Neuronal stem cell (in vitro differentiated cells): Measurements from ENCODE around the gene ADCY3.
"Not testable (repeated sequence)": the region's sequence is repeated elsewhere in the genome, so short reads cannot be mapped to it uniquely, and the experiment has no call there.

Experiments
- DNase-seq: peaks from one replicate; pipeline ENCODE4 v3.0.0-alpha.2; 2013; ENCODE audit warnings: low spot score
- H2AFZ ChIP-seq: one replicate; pipeline ENCODE4 v1.6.1; 2013; ENCODE audit warnings: mild to moderate bottlenecking, low read length, inconsistent platforms
- H2AK5ac ChIP-seq: 2 replicates; pipeline ENCODE4 v1.6.1; 2013; ENCODE audit warnings: low read depth, mild to moderate bottlenecking, inconsistent platforms, low read length, moderate library complexity, mixed read lengths
- H2BK120ac ChIP-seq: 2 replicates; pipeline ENCODE4 v1.6.1; 2013; ENCODE audit warnings: low read depth, mild to moderate bottlenecking, inconsistent platforms, low read length, moderate library complexity, mixed read lengths
- H2BK12ac ChIP-seq: one replicate; pipeline ENCODE4 v1.6.1; 2013; ENCODE audit warnings: low read length, inconsistent platforms
- H2BK15ac ChIP-seq: 2 replicates; pipeline ENCODE4 v1.6.1; 2013; ENCODE audit warnings: mild to moderate bottlenecking, low read length, inconsistent platforms, mixed read lengths
- H2BK5ac ChIP-seq: one replicate; pipeline ENCODE4 v1.6.1; 2013; ENCODE audit warnings: inconsistent platforms, mild to moderate bottlenecking, low read length, moderate library complexity
- H3K14ac ChIP-seq: one replicate; pipeline ENCODE4 v1.6.1; 2013; ENCODE audit warnings: low read length, inconsistent platforms
- H3K18ac ChIP-seq: 2 replicates; pipeline ENCODE4 v1.6.1; 2013; ENCODE audit warnings: low read length, inconsistent platforms
- H3K23ac ChIP-seq: 2 replicates; pipeline ENCODE4 v1.6.1; 2013; ENCODE audit warnings: low read depth, mild to moderate bottlenecking, mixed read lengths, low read length, inconsistent platforms; ENCODE audit not compliant: poor library complexity
- H3K27ac ChIP-seq: replicated peaks from 3 replicates; pipeline ENCODE4 v1.5.1; 2013; ENCODE audit warnings: low read length, inconsistent platforms
- H3K27me3 ChIP-seq, 3 experiments: 2 replicates each; pipeline ENCODE4 v1.6.1; 2013; ENCODE audit warnings: low read length in 3 of 3, mild to moderate bottlenecking in 2 of 3, inconsistent platforms in 1 of 3, low read depth in 1 of 3, mixed read lengths in 1 of 3, moderate library complexity in 1 of 3; ENCODE audit not compliant: control insufficient read depth in 3 of 3, insufficient read depth in 3 of 3
- H3K36me3 ChIP-seq, 2 donors: replicated peaks in 1 of 2; 2 replicates each; pipeline ENCODE4 v1.6.1; 2013; ENCODE audit warnings: low read length in 2 of 2; ENCODE audit not compliant: control insufficient read depth in 2 of 2, insufficient read depth in 2 of 2
- H3K4ac ChIP-seq: 2 replicates; pipeline ENCODE4 v1.6.1; 2013; ENCODE audit warnings: inconsistent platforms, mild to moderate bottlenecking, low read length, moderate library complexity
- H3K4me1 ChIP-seq, 2 donors: 1 replicate in 1 of 2; 2 replicates in 1 of 2; pipeline ENCODE4 v1.6.1; 2013; ENCODE audit warnings: low read length in 2 of 2, low read depth in 1 of 2; ENCODE audit not compliant: control insufficient read depth in 2 of 2, insufficient read depth in 1 of 2
- H3K4me2 ChIP-seq: one replicate; pipeline ENCODE4 v1.6.1; 2013; ENCODE audit warnings: mild to moderate bottlenecking, low read length, inconsistent platforms; ENCODE audit not compliant: insufficient read depth, poor library complexity, severe bottlenecking
- H3K4me3 ChIP-seq, 2 donors: 2 replicates each; pipeline ENCODE4 v1.5.1; 2013; ENCODE audit warnings: low read length in 2 of 2, mild to moderate bottlenecking in 2 of 2, inconsistent platforms in 1 of 2, moderate library complexity in 1 of 2
- H3K79me1 ChIP-seq: one replicate; pipeline ENCODE4 v1.6.1; 2013; ENCODE audit warnings: low read depth, mild to moderate bottlenecking, inconsistent platforms, low read length, moderate library complexity
- H3K9ac ChIP-seq: one replicate; pipeline ENCODE4 v1.6.1; 2013; ENCODE audit warnings: mild to moderate bottlenecking, low read depth, low read length, inconsistent platforms; ENCODE audit not compliant: poor library complexity
- H3K9me3 ChIP-seq, 2 donors: replicated peaks in 1 of 2; 2 replicates each; pipeline versions ENCODE3 to v1.6.1; 2013; ENCODE audit warnings: low read length in 2 of 2, mild to moderate bottlenecking in 2 of 2, inconsistent platforms in 1 of 2, low read depth in 1 of 2, mixed read lengths in 1 of 2, moderate library complexity in 1 of 2; ENCODE audit not compliant: control insufficient read depth in 2 of 2, insufficient read depth in 1 of 2
- H4K8ac ChIP-seq: one replicate; pipeline ENCODE4 v1.6.1; 2013; ENCODE audit warnings: low read depth, mild to moderate bottlenecking, inconsistent platforms, low read length, moderate library complexity
- H4K91ac ChIP-seq: one replicate; pipeline ENCODE4 v1.6.1; 2013; ENCODE audit warnings: low read length, low read depth, mild to moderate bottlenecking, inconsistent platforms; ENCODE audit not compliant: poor library complexity
- WGBS, 2 donors: extraction: QIAGEN DNeasy Blood & Tissue Kit; methylation state at CpG; one replicate each; pipeline ENCODE4 v1.1.7; 2013; ENCODE audit warnings: missing lambda C conversion rate in 2 of 2, mixed read lengths in 1 of 2; ENCODE audit not compliant: insufficient read length in 2 of 2, insufficient replicate concordance in 1 of 2; ENCODE audit errors: extremely low coverage in 2 of 2; 5-methylcytosine and 5-hydroxymethylcytosine counted together

The ADCY3 gene

GRCh38 chr2:24806661-24807036 is 113.4 kb downstream of the ADCY3 start:
- Histone ChIP-seq H4K91ac (no peak overlapping the region), H3K27me3 (no peaks in the 10 kb centered on the region), H3K14ac (no peak overlapping the region), H3K4me2 (no peak overlapping the region), H3K4me3 (no peak overlapping the region), H2BK120ac (no peak overlapping the region), H3K4me1 (no peaks in the 10 kb centered on the region), H2AK5ac (no peak overlapping the region), H2AFZ (no peak overlapping the region), H2BK5ac (no peak overlapping the region), H2BK12ac (no peak overlapping the region), H3K4ac (no peak overlapping the region), H3K79me1 (peaks cover 2% of the 10 kb centered on the region), H3K18ac (no peak overlapping the region), H3K9ac (no peak overlapping the region), H3K27ac (no peak overlapping the region), H4K8ac (no peak overlapping the region), H3K23ac (no peak overlapping the region), H3K36me3 (peaks cover 9 to 57% of the 10 kb centered on the region in 2 donors), H2BK15ac (no peak overlapping the region), H3K9me3 (peaks cover 4 to 25% of the 10 kb centered on the region in 2 donors)
- DNase-seq: no peak

DNA sequence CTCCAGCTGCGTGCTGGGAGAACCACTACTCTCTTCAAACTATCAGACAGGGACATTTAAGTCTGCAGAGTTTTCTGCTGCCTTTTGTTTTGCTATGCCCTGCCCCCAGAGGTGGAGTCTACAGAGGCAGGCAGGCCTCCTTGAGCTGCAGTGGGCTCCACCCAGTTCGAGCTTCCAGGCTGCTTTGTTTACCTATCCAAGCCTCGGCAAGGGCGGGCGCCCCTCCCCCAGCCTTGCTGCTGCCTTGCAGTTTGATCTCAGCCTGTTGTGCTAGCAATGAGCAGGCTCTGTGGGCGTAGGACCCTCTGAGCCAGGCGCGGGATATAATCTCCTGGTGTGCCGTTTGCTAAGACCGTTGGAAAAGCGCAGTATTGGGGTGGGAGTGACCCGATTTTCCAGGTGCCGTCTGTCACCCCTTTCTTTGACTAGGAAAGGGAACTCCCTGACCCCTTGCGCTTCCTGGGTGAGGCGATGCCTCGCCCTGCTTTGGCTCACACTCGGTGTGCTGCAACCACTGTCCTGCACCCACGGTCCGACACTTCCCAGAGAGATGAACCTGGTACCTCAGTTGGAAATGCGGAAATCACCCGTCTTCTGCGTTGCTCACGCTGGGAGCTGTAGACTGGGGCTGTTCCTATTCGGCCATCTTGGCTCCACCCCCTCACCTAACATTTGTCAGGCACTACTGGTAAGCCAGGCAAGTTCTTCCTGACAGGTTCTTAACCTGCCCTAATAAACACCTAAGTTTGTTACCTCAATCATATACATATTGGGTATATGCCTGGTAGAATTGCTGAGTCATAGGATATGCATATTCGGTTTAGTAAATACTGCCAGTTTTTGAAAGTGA is 114.0 kb downstream of the ADCY3 start:
- not testable (repeated sequence) for H2BK12ac ChIP-seq
- WGBS, 2 donors: no CpG with 5 or more reads among the region's 25 CpGs

DNA sequence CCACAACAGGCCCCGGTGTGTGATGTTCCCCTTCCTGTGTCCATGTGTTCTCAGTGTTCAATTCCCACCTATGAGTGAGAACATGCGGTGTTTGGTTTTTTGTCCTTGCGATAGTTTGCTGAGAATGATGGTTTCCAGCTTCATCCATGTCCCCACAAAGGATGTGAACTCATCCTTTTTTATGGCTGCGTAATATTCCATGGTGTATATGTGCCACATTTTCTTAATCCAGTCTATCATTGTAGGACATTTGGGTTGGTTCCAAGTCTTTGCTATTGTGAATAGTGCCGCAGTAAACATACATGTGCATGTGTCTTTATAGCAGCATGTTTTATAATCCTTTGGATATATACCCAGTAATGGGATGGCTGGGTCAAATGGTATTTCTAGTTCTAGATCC is 119.5 kb downstream of the ADCY3 start:
- WGBS, 2 donors: no CpG with 5 or more reads among the region's 5 CpGs

More for the DNA sequence above, 114.0 kb downstream of the ADCY3 start:
- H3K27ac ChIP-seq, H2AFZ ChIP-seq, H2BK120ac ChIP-seq, H3K27me3 ChIP-seq, H2AK5ac ChIP-seq, H3K14ac ChIP-seq, H4K91ac ChIP-seq, H3K79me1 ChIP-seq, DNase-seq, H3K4me2 ChIP-seq, H3K4me1 ChIP-seq, H3K4me3 ChIP-seq, H2BK15ac ChIP-seq, H3K4ac ChIP-seq, H3K23ac ChIP-seq, H3K9ac ChIP-seq, H4K8ac ChIP-seq, H3K18ac ChIP-seq, H2BK5ac ChIP-seq: not testable (repeated sequence)
- H3K36me3 ChIP-seq: peaks cover 9 to 58% of the 10 kb centered on the region in 2 donors
- H3K9me3 ChIP-seq: peaks cover 4 to 26% of the 10 kb centered on the region in 2 donors

DNA sequence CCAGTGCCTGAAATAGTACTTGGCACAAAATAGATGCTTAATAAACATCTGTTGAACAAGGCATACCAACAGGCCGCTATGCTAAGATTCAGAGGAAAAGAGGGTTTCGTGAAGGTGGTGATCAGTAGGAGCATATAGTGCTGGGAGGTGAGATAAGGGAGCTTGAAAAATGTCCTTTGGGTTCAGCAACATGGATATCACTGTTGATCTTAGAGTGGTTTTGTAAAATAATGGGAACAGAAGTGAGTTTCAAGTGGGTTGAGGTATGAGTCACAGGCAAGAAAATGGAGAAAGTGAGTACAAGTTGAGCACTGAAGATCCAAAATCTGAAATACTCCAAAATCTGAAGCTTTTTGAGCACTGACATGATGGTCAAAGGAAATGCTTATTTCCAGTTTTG is 122.4 kb downstream of the ADCY3 start:
- no peak overlapping the region for H3K4me2 ChIP-seq
- WGBS, 2 donors: no CpG with 5 or more reads among the region's 2 CpGs
- no peaks in the 10 kb centered on the region for H3K27me3 ChIP-seq
- H3K4ac ChIP-seq: no peak overlapping the region
- no peak overlapping the region for H2BK15ac ChIP-seq
- no peak overlapping the region for H4K8ac ChIP-seq
- peaks cover 13 to 35% of the 10 kb centered on the region in 2 donors for H3K9me3 ChIP-seq
- H3K4me1 ChIP-seq: peaks cover 3 to 6% of the 10 kb centered on the region in 2 donors
- H3K18ac ChIP-seq: no peak overlapping the region
- no peak overlapping the region for H3K27ac ChIP-seq
- peaks cover 2% of the 10 kb centered on the region for H3K79me1 ChIP-seq
- H3K14ac ChIP-seq: no peak overlapping the region
- no peak for DNase-seq
- H2BK120ac ChIP-seq: no peak overlapping the region
- no peak overlapping the region for H2BK5ac ChIP-seq
- H4K91ac ChIP-seq: no peak overlapping the region
- no peak overlapping the region for H3K23ac ChIP-seq
- H2AFZ ChIP-seq: no peak overlapping the region
- no peak overlapping the region for H2AK5ac ChIP-seq
- no peak overlapping the region for H3K4me3 ChIP-seq
- H3K9ac ChIP-seq: no peak overlapping the region
- H2BK12ac ChIP-seq: no peak overlapping the region
- peaks cover 25 to 62% of the 10 kb centered on the region in 2 donors for H3K36me3 ChIP-seq

More for the DNA sequence above, 119.5 kb downstream of the ADCY3 start:
- not testable (repeated sequence) for H4K8ac ChIP-seq, H2BK5ac ChIP-seq, H2BK15ac ChIP-seq, H3K9ac ChIP-seq, H3K27me3 ChIP-seq, H3K4me1 ChIP-seq, H2BK12ac ChIP-seq, H2AK5ac ChIP-seq, H2BK120ac ChIP-seq, H3K4me3 ChIP-seq, H3K14ac ChIP-seq, H3K4me2 ChIP-seq, H4K91ac ChIP-seq, H3K4ac ChIP-seq, H2AFZ ChIP-seq, H3K23ac ChIP-seq, H3K79me1 ChIP-seq, H3K27ac ChIP-seq, H3K18ac ChIP-seq, DNase-seq
- H3K9me3 ChIP-seq: peaks cover 13 to 36% of the 10 kb centered on the region in 2 donors
- peaks cover 24 to 53% of the 10 kb centered on the region in 2 donors for H3K36me3 ChIP-seq
